GM12874 (cell line): ENCODE results near the gene SPTBN1.

Source experiments
- TF ChIP-seq, protein P1 (sequence below): IDR thresholded peaks from 2 replicates; pipeline ENCODE4 v1.5.1; 2011; ENCODE audit warnings: low read depth, mild to moderate bottlenecking, control low read depth, low read length, moderate library complexity; ENCODE audit not compliant: insufficient read depth

SPTBN1 gene

DNA sequence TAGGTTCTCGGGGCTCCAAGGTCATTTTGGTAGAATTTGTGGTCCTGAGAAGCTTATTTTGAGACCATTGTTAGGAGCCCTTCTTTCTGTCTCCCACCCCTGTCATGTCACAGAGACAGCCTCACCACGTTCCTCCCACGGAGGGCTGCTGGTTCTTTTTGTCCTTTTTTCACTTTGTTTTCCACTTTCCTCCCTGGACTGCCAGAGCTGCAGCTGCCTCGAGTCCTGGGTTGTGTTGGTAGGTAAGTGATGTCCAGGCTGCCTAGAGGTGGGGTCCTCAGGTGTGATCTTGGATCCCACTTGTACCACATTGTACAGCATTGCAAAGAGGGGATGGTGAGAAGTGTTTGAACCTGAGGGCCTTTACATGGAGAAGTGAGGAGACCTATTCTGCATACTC is 137.1 kb downstream of the SPTBN1 start:
- TF ChIP-seq, protein P1, sequence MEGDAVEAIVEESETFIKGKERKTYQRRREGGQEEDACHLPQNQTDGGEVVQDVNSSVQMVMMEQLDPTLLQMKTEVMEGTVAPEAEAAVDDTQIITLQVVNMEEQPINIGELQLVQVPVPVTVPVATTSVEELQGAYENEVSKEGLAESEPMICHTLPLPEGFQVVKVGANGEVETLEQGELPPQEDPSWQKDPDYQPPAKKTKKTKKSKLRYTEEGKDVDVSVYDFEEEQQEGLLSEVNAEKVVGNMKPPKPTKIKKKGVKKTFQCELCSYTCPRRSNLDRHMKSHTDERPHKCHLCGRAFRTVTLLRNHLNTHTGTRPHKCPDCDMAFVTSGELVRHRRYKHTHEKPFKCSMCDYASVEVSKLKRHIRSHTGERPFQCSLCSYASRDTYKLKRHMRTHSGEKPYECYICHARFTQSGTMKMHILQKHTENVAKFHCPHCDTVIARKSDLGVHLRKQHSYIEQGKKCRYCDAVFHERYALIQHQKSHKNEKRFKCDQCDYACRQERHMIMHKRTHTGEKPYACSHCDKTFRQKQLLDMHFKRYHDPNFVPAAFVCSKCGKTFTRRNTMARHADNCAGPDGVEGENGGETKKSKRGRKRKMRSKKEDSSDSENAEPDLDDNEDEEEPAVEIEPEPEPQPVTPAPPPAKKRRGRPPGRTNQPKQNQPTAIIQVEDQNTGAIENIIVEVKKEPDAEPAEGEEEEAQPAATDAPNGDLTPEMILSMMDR: no peak

DNA sequence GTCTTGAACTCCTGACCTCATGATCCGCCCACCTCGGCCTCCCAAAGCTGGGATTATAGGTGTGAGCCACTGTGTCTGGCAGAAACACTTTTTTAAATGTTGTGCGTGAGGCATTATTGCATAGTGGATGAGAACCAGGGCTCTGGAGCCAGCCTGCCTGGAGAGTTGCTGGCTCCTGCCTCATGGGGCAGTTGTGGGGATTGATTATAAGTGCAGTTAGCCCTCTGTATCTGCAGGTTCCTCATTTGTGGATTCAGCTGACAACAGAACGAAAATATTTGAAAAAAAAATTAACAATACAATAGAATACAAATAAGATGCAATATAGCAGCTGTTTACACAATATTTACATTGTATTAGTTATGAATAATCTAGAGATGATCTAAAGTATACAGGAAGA is 137.9 kb downstream of the SPTBN1 start:
- TF ChIP-seq, protein P1: no peak

DNA sequence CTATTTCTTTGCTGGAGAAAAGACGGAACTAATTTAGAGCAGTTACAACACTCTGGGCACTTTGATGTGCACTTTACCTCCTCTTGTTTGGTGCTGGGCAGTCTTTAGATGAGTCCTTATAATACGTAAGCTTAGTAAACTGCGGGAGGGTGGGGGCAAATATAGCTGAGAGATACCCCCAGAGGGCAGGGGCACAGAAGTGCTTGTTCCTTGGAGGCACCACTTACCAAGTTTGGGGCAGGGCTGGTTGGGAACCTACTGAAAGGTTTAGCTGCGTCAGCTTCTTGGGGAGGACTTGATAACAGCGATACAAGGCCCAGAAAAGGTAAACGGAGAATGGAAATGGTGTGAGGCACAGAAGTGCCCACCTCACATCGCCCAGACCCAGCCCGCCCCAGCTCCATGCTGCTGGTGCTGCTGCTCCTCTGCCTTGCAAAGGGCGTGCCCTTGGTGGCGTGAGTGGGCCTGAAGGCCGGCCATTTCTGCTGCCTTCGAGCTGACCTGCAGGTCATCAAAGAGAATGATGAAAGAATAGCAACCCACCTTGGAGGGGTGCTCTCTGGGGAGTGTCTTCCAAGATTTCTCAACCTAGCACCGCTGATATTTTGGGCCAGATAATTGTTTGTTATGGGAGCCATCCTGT is 139.2 kb downstream of the SPTBN1 start:
- TF ChIP-seq, protein P1: no peak

DNA sequence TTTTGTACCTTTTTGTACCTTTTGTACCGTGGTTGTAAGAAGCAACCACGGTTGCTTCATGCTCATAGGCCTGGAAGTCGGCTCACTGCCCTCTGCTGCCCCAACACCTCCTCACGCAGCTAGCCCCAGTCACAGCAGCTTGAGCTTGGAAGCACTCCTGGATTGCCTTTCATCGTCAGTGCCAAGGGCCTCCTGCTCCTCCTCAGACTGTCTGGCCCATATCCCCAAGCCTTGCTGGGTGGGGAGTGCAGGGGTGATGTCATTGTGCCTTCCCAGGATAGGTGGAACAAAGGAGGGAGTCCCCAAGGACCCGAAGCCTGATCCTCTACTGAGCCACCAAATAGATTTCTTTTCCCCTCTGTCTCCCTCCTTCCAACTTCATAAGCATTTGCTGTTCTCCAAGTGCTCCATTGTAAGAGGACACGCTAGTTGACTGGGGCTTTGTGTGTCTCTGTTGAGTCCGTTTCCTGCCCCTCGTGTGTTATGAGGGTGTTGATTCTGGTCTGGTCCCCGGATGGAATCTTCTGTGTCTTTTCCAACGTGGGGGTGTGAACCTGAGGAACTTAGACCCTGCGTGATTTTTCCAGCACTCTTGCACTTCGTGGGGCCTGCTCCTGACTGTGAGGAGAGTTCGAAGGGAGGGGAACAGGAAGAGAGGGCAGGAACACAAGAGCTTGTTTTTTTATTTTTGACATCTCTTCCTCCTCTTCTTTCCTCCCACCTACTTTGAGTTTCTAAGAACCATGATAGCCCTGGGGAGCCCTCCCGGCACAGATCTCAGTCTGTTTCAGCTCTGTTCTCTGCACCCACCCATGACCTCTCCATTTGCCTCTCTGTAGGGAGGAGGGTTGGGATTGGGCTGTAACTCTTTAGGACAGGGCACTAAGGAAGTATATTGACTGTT is 140.1 kb downstream of the SPTBN1 start:
- TF ChIP-seq, protein P1: no peak

DNA sequence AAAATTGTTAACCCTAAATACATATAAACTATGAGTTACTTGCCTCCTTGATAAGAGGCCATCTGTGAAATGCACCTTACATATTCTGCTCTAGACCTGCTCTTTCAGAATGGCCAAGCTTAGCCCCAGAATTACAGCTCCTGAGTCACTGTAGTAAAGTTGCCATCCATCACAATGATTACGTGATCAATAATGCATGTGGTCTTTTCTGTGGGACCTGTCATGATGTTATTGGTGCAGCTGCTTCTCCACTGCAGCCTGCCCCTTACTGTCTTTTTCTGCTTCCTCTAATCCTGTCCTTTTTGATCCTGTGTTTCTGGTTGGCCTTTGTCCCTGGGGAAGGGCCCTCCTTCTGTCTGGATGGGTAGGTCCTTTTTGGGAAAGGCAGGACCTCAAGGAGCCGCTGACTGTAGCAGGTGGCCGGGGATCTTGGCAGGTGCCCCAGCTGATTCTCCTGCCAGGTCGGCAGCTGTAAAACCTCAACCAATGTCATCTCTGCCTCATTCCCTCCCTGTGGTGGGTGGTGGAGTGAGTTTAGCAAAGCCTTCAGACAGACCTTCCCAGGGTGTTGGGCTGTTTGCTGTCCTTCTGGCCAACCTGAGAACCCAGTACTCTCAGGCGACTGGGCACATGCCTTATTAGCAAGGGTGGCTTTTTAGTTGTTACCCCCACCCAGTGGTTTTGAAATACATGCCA is 141.2 kb downstream of the SPTBN1 start:
- TF ChIP-seq, protein P1: no peak

DNA sequence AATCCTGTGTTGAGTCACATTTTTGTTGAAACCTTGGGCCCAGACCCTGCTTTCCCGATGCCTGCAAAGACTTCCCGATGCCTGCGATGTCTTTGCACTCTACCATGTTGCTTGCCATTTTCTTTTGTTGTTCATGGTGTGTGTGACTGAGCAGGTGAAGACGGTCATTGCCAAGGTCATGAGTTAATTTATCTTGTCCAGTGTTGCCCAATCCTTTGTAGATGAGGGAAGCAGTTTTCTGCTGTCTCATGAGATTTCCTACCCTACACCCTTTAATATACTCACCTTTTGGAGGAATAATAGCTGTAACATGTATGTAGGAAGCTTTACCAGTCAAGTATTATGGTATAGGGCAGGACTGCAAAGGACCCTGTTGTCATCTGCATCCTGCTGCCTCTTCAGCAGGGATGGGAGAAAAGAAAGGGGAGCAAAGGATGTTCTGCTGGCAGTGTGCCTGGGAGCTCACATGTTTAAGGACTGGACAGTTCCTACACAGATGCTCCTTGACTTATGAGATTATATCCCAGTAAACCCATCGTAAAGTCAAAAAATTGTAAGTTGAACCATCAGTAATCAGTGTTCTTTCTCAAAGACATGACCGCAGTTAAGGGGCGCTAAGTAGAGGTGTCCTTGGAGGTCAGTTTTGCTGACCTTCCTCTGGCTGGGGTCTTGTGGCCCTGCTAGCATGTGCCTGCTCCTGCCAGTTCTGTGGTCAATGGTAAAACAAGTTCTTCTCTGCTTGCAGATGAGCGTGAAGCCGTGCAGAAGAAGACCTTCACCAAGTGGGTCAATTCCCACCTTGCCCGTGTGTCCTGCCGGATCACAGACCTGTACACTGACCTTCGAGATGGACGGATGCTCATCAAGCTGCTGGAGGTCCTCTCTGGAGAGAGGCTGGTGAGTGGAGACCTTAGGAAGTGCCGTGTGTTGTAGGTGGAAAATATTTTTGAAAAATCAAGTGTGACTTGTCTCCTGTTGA is 142.5 kb downstream of the SPTBN1 start:
- TF ChIP-seq, protein P1: no peak
